A673 (cell line): ENCODE results near the gene F13A1.

Source experiments
- CTCF ChIP-seq: fragments of 300-800, 200-600 bp; sonication (generic); conservative IDR thresholded peaks from 2 replicates; pipeline ENCODE4 v1.5.1; 2017; ENCODE audit warnings: low read depth, mild to moderate bottlenecking, antibody characterized with exemption, low read length, moderate library complexity, mixed read lengths
- EZH2 ChIP-seq: fragments of 200-600 bp; sonication (generic); IDR thresholded peaks from 2 replicates; pipeline ENCODE4 v1.6.1; 2017; ENCODE audit warnings: borderline replicate concordance, low read depth, mild to moderate bottlenecking, mixed read lengths, antibody characterized with exemption, low read length; ENCODE audit not compliant: poor library complexity, severe bottlenecking

DNA sequence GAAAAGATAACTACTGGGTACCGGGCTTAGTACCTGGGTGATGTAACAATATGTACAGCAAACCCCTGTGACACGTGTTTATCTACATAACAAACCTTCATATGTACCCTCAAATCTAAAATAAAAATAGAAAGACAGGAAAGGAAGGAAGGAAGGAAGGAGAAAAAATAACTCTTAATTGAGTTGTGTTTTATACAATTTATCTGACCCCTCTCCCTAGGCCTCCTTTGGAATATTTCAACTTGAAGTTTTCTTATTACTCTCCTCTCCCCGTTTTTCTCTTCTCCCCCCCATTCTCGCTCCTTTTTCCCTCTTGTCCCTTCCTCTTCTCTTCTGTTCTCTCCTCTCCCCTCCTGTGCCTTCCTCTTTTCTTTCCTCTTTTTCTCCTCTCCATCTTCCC lies 156.1 kb downstream of the F13A1 start:
- TF ChIP-seq CTCF (no peak), EZH2 (no peak)
